ENCODE data around the gene CDH4.
A peak's percentile ranks its signal among the peaks of the same experiment; 100 is the strongest.

Gene CDH4

GRCh38 chr20:61341605-61342004 lies 89.5 kb downstream of the CDH4 start:
- no peak overlapping the region for H3K27ac ChIP-seq (ENCODE audit: extremely low read depth, low read depth, low read length)
- no peaks in the 10 kb centered on the region for H3K9me3 ChIP-seq (ENCODE audit: control insufficient read depth, insufficient read depth, low read depth, low read length)
- CTCF ChIA-PET = interaction anchor here (0.6 kb wide), 1 partner anchor 492 kb away, joined by 3 read pairs; no protein-coding TSS in a partner anchor
- no peaks in the 10 kb centered on the region for H3K4me1 ChIP-seq (ENCODE audit: control insufficient read depth, insufficient read depth, low read length)
- POLR2A ChIA-PET = no interaction called here
- H3K36me3 ChIP-seq (ENCODE audit: control insufficient read depth in 2 of 2, insufficient read depth in 1 of 2, low read length in 2 of 2) = no peaks in the 10 kb centered on the region
- TF ChIP-seq ZNF184 (tag by site-specific recombination; IDR thresholded peaks at IDR 0.05) (no peak), GLIS1 (tag by site-specific recombination; IDR thresholded peaks at IDR 0.05) (no peak), ZNF341 (tag by site-specific recombination; IDR thresholded peaks at IDR 0.05; ENCODE audit: low read depth) (no peak), ZNF837 (tag by site-specific recombination; IDR thresholded peaks at IDR 0.05) (no peak), AEBP2 (tag by site-specific recombination; IDR thresholded peaks at IDR 0.05; ENCODE audit: borderline replicate concordance) (no peak), ZNF610 (tag by site-specific recombination; IDR thresholded peaks at IDR 0.05; ENCODE audit: borderline replicate concordance) (no peak), ZNF16 (tag by site-specific recombination; IDR thresholded peaks at IDR 0.05; ENCODE audit: low read depth) (no peak), ZNF335 (tag by site-specific recombination; conservative IDR thresholded peaks at IDR 0.05) (no peak), ZNF175 (tag by site-specific recombination; IDR thresholded peaks at IDR 0.05) (no peak), KLF8 (tag by site-specific recombination; IDR thresholded peaks at IDR 0.05) (no peak)
- H3K4me3 ChIP-seq (ENCODE audit: low read depth, low read length) = no peak overlapping the region

- ChIA-PET POLR2A (no interaction called here), CTCF (no interaction called here)
- Histone ChIP-seq H3K36me3 (ENCODE audit: control insufficient read depth in 2 of 2, insufficient read depth in 1 of 2, low read length in 2 of 2) (no peaks in the 10 kb centered on the region), H3K27ac (ENCODE audit: extremely low read depth, low read depth, low read length) (no peak overlapping the region), H3K4me1 (ENCODE audit: control insufficient read depth, insufficient read depth, low read length) (no peaks in the 10 kb centered on the region), H3K4me3 (ENCODE audit: low read depth, low read length) (no peak overlapping the region), H3K9me3 (ENCODE audit: control insufficient read depth, insufficient read depth, low read depth, low read length) (no peaks in the 10 kb centered on the region)
- TF ChIP-seq PBX3 (CRISPR knock-in tag; IDR thresholded peaks at IDR 0.05) (no peak), PRDM10 (tag by site-specific recombination; IDR thresholded peaks at IDR 0.05) (0 out of 2 replicates have a peak, but pooled peaks have one; percentile 53), ZSCAN4 (tag by site-specific recombination; IDR thresholded peaks at IDR 0.05) (no peak)
Observed at GRCh38 chr20:61343934-61344333, 91.9 kb downstream of the CDH4 start.

GRCh38 chr20:61345656-61346055 lies 93.6 kb downstream of the CDH4 start:
- POLR2A ChIA-PET = no interaction called here

More at GRCh38 chr20:61345656-61346055, 93.6 kb downstream of the CDH4 start:
- CTCF ChIA-PET = no interaction called here
- Histone ChIP-seq H3K9me3 (ENCODE audit: control insufficient read depth, insufficient read depth, low read depth, low read length) (no peaks in the 10 kb centered on the region), H3K4me1 (ENCODE audit: control insufficient read depth, insufficient read depth, low read length) (no peaks in the 10 kb centered on the region), H3K4me3 (ENCODE audit: low read depth, low read length) (no peak overlapping the region), H3K36me3 (ENCODE audit: control insufficient read depth in 2 of 2, insufficient read depth in 1 of 2, low read length in 2 of 2) (no peaks in the 10 kb centered on the region), H3K27ac (ENCODE audit: extremely low read depth, low read depth, low read length) (no peak overlapping the region)
- TF ChIP-seq BCL6B (tag by site-specific recombination; IDR thresholded peaks at IDR 0.05) (no peak), REST (tag by site-specific recombination; IDR thresholded peaks at IDR 0.05) (peak; percentile 93)
